Stimulated activated naive B cell treated with anti-CD40 and anti-IgM and Interleukin-4, amounts not matched to agents 10 μg/mL and 1 μg/mL and 100 μg/mL, for 72 hours (primary cell): ENCODE measurements around the gene KRTAP5-6.
A peak's percentile ranks its signal among the peaks of the same experiment; 100 is the strongest.
"Not testable (repeated sequence)": the region's sequence is repeated elsewhere in the genome, so short reads cannot be mapped to it uniquely, and the experiment has no call there.

Experiments
- ATAC-seq, 2 donors: fragments of 150-1000 bp; cut with Tn5 transposase; replicated peaks; 2 replicates each; pipeline ENCODE4 v1.10.0; 2021; ENCODE audit warnings: moderate library complexity in 1 of 2
- DNase-seq: peaks from one replicate; pipeline ENCODE4 v3.0.0; 2021
- H3K27ac Mint-ChIP-seq: one replicate; pipeline ENCODE4 v1.8.0; 2022; ENCODE audit warnings: mild to moderate bottlenecking, mixed read lengths
- H3K27me3 Mint-ChIP-seq, 2 donors: one replicate each; pipeline ENCODE4 v1.8.0; 2022; ENCODE audit warnings: mixed read lengths in 2 of 2
- H3K36me3 Mint-ChIP-seq, 2 donors: one replicate each; pipeline ENCODE4 v1.8.0; 2022; ENCODE audit warnings: mixed read lengths in 2 of 2, mild to moderate bottlenecking in 1 of 2
- H3K4me1 Mint-ChIP-seq, 2 donors: one replicate each; pipeline ENCODE4 v1.8.0; 2022; ENCODE audit warnings: mixed read lengths in 2 of 2, mild to moderate bottlenecking in 1 of 2
- H3K4me3 Mint-ChIP-seq, 2 donors: one replicate each; pipeline ENCODE4 v1.8.0; 2022; ENCODE audit warnings: mild to moderate bottlenecking in 2 of 2, mixed read lengths in 2 of 2, moderate library complexity in 1 of 2
- H3K9me3 Mint-ChIP-seq, 2 donors: one replicate each; pipeline ENCODE4 v1.8.0; 2022; ENCODE audit warnings: mixed read lengths in 2 of 2, mild to moderate bottlenecking in 1 of 2

The KRTAP5-6 gene

GRCh38 chr11:1655168-1656060 lies 41.6 kb upstream of the KRTAP5-6 start:
- no peaks in the 10 kb centered on the region for H3K9me3 Mint-ChIP-seq
- DNase-seq (no peak), ATAC-seq (no peak)
- H3K27me3 Mint-ChIP-seq = peaks cover 41 to 49% of the 10 kb centered on the region in 2 donors
- no peaks in the 10 kb centered on the region for H3K36me3 Mint-ChIP-seq
- H3K27ac Mint-ChIP-seq = no peak overlapping the region
- H3K4me3 Mint-ChIP-seq = no peak overlapping the region
- H3K4me1 Mint-ChIP-seq = peaks cover 7 to 8% of the 10 kb centered on the region in 2 donors

- Mint-ChIP-seq H3K36me3 (no peaks in the 10 kb centered on the region), H3K27ac (no peak overlapping the region), H3K4me1 (peaks cover 7 to 8% of the 10 kb centered on the region in 2 donors), H3K4me3 (no peak overlapping the region), H3K27me3 (peaks cover 43 to 51% of the 10 kb centered on the region in 2 donors), H3K9me3 (no peaks in the 10 kb centered on the region)
- DNase-seq = no peak
- ATAC-seq = no peak
Measured at GRCh38 chr11:1656061-1656441, 40.9 kb upstream of the KRTAP5-6 start.

GRCh38 chr11:1656670-1657069 lies 40.3 kb upstream of the KRTAP5-6 start:
- DNase-seq (no peak), ATAC-seq (no peak)
- peaks cover 7 to 8% of the 10 kb centered on the region in 2 donors for H3K4me1 Mint-ChIP-seq
- no peaks in the 10 kb centered on the region for H3K36me3 Mint-ChIP-seq
- H3K9me3 Mint-ChIP-seq = no peaks in the 10 kb centered on the region
- no peak overlapping the region for H3K4me3 Mint-ChIP-seq
- peaks cover 49 to 51% of the 10 kb centered on the region in 2 donors for H3K27me3 Mint-ChIP-seq
- no peak overlapping the region for H3K27ac Mint-ChIP-seq

- no peak for DNase-seq
- Mint-ChIP-seq H3K27me3 (peaks cover 45 to 52% of the 10 kb centered on the region in 2 donors), H3K36me3 (no peaks in the 10 kb centered on the region), H3K4me3 (no peak overlapping the region), H3K27ac (no peak overlapping the region), H3K9me3 (no peaks in the 10 kb centered on the region), H3K4me1 (peaks cover 6 to 7% of the 10 kb centered on the region in 2 donors)
- ATAC-seq = no peak
Measured at GRCh38 chr11:1659506-1659905, 37.5 kb upstream of the KRTAP5-6 start.

- Mint-ChIP-seq H3K4me3 (no peak overlapping the region), H3K27me3 (peaks cover 40 to 50% of the 10 kb centered on the region in 2 donors), H3K4me1 (peaks cover 6 to 7% of the 10 kb centered on the region in 2 donors), H3K36me3 (no peaks in the 10 kb centered on the region), H3K9me3 (no peaks in the 10 kb centered on the region), H3K27ac (no peak overlapping the region)
- ATAC-seq (no peak), DNase-seq (no peak)
Measured at GRCh38 chr11:1660111-1660867, 36.7 kb upstream of the KRTAP5-6 start.

GRCh38 chr11:1661454-1662269 lies 35.3 kb upstream of the KRTAP5-6 start:
- peaks cover 34 to 40% of the 10 kb centered on the region in 2 donors for H3K27me3 Mint-ChIP-seq
- not testable (repeated sequence) for H3K36me3 Mint-ChIP-seq, H3K9me3 Mint-ChIP-seq, H3K27ac Mint-ChIP-seq, H3K4me3 Mint-ChIP-seq, ATAC-seq, H3K4me1 Mint-ChIP-seq, DNase-seq

- H3K9me3 Mint-ChIP-seq, H3K4me1 Mint-ChIP-seq, H3K27ac Mint-ChIP-seq, H3K36me3 Mint-ChIP-seq, H3K4me3 Mint-ChIP-seq, DNase-seq, ATAC-seq: not testable (repeated sequence)
- H3K27me3 Mint-ChIP-seq = peaks cover 33 to 37% of the 10 kb centered on the region in 2 donors
Measured at GRCh38 chr11:1662699-1663283, 34.2 kb upstream of the KRTAP5-6 start.

GRCh38 chr11:1665313-1665712 lies 31.7 kb upstream of the KRTAP5-6 start:
- Mint-ChIP-seq H3K27me3 (peaks cover 33 to 52% of the 10 kb centered on the region in 2 donors), H3K4me3 (no peak overlapping the region), H3K9me3 (no peaks in the 10 kb centered on the region), H3K4me1 (no peaks in the 10 kb centered on the region), H3K36me3 (no peaks in the 10 kb centered on the region), H3K27ac (no peak overlapping the region)
- ATAC-seq (no peak), DNase-seq (no peak)

- Mint-ChIP-seq H3K9me3 (no peaks in the 10 kb centered on the region), H3K27ac (no peak overlapping the region), H3K27me3 (peaks cover 36 to 41% of the 10 kb centered on the region in 2 donors), H3K4me3 (no peak overlapping the region), H3K4me1 (no peaks in the 10 kb centered on the region), H3K36me3 (no peaks in the 10 kb centered on the region)
- DNase-seq (no peak), ATAC-seq (no peak)
Measured at GRCh38 chr11:1667121-1667850, 29.7 kb upstream of the KRTAP5-6 start.

- no peaks in the 10 kb centered on the region for H3K36me3 Mint-ChIP-seq
- DNase-seq = no peak
- H3K4me3 Mint-ChIP-seq = no peak overlapping the region
- no peaks in the 10 kb centered on the region for H3K4me1 Mint-ChIP-seq
- no peak for ATAC-seq
- peaks cover 32 to 35% of the 10 kb centered on the region in 2 donors for H3K27me3 Mint-ChIP-seq
- no peaks in the 10 kb centered on the region for H3K9me3 Mint-ChIP-seq
- H3K27ac Mint-ChIP-seq = no peak overlapping the region
Measured at GRCh38 chr11:1667906-1668305, 29.1 kb upstream of the KRTAP5-6 start.

- H3K4me1 Mint-ChIP-seq = no peaks in the 10 kb centered on the region
- ATAC-seq (no peak), DNase-seq (no peak)
- no peak overlapping the region for H3K27ac Mint-ChIP-seq
- H3K9me3 Mint-ChIP-seq = no peaks in the 10 kb centered on the region
- peaks cover 32 to 35% of the 10 kb centered on the region in 2 donors for H3K27me3 Mint-ChIP-seq
- no peak overlapping the region for H3K4me3 Mint-ChIP-seq
- no peaks in the 10 kb centered on the region for H3K36me3 Mint-ChIP-seq
Measured at GRCh38 chr11:1668911-1669473, 28.0 kb upstream of the KRTAP5-6 start.

- Mint-ChIP-seq H3K36me3 (no peaks in the 10 kb centered on the region), H3K4me3 (no peak overlapping the region), H3K27ac (peak overlapping the region; percentile 56), H3K9me3 (no peaks in the 10 kb centered on the region), H3K4me1 (no peaks in the 10 kb centered on the region), H3K27me3 (peaks cover 32 to 42% of the 10 kb centered on the region in 2 donors)
- no peak for DNase-seq
- ATAC-seq = no peak
Measured at GRCh38 chr11:1669546-1670218, 27.3 kb upstream of the KRTAP5-6 start.

- Mint-ChIP-seq H3K27me3 (peaks cover 28 to 44% of the 10 kb centered on the region in 2 donors), H3K27ac (peak overlapping the region; percentile 56)
- not testable (repeated sequence) for H3K4me1 Mint-ChIP-seq, H3K9me3 Mint-ChIP-seq, H3K4me3 Mint-ChIP-seq, DNase-seq, H3K36me3 Mint-ChIP-seq, ATAC-seq
Measured at GRCh38 chr11:1670457-1670856, 26.5 kb upstream of the KRTAP5-6 start.
